HG03060 (cell line): ENCODE data around the gene APLN.

Experiments
- ATAC-seq: cut with Tn5 transposase; IDR thresholded peaks from one replicate; pipeline ENCODE4 v1.9.1; 2021; ENCODE audit warnings: low read depth, moderate number of reproducible peaks; ENCODE audit not compliant: unreplicated experiment

Gene APLN, protein sequence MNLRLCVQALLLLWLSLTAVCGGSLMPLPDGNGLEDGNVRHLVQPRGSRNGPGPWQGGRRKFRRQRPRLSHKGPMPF

DNA sequence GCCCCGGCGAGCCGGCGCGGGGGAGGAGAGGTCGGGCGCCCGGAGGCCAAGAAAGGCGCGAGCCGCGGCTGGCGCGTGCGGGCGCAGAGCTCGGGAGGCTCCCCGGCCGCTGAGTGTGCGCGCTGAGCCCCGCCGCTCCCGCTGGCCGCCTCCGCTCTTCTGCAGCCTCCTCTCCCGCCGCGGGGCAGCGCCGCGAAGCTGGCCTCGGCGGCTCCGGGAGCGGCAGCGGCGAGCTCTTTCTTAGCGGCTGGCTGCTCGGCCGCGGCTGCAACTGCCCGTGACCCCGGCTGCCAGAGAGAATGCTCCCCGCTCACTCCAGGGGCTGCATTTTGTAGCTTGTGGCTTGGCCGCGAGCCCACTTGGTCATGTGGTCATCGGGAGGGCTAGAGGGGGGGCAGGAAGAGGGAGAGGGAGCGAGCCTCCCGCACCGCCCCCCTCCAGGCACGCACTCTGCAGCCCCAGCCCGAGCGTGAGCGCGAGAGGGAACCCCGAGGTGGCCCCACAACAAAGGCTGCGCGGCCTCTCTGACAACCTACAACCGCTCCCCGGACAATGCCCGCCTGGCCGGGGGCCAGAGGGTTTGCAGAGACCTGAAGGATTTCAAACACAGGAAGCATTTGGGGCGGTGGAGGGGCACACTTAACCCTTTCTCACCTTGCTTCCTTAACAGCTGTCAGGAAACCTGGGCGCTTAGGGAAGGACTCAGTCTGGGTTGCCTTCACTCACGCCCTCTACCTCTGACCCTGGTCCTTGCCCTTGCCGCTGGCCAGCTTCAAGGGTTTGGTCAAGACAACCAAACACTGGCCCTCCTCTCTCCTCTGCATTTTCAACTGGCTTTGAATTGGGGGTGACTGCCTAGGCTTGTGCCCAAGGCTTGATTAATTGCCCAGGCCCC lies at the start of gene APLN:
Gene APLN, minus strand, starts transcription at position 305 of the 895 bp plus-strand sequence. CDS start 326 bp downstream, outside the sequence.
- no peak for ATAC-seq

DNA sequence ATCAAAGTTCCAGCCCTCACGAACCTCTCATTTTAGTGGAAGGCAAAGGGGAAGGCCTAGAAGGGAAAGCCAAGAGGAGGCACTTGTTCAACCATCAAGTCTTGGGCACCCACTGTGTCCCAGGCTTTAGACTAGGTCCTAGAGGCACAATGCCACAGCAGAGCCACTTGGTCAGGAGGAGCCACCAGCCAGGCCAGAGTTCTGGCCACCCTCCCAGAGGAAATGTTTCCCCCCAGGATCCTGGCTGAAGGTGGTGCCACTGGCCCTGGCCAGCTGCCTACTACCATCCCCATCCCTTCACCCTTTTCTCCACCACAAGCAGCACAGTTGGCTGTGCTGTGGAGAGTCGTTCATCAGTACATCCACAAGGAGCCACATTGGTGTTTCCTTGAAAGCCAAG lies 49.7 kb upstream of the APLN start:
- ATAC-seq = no peak

DNA sequence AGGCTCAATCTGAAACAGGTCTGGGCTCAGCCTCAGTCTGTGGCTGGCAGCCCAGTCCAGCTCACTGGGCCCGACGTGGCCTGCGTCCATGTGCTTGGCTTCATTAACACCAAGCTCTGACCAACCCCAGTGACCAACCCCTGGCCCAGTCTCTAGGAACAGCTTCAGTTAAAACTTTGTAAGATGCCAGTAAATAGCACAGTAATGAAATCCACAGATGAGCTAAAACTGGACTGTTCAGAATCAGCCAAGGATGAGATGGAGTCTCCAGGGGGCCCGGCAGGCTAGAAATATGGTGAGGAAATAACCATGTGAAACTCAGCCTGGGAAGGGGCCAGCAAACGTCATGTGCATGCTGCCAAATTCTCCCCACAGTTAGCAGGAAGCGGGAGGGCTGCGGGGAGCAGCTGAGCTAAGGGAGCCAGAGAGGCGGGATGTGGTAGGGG lies 46.9 kb upstream of the APLN start:
- no peak for ATAC-seq

DNA sequence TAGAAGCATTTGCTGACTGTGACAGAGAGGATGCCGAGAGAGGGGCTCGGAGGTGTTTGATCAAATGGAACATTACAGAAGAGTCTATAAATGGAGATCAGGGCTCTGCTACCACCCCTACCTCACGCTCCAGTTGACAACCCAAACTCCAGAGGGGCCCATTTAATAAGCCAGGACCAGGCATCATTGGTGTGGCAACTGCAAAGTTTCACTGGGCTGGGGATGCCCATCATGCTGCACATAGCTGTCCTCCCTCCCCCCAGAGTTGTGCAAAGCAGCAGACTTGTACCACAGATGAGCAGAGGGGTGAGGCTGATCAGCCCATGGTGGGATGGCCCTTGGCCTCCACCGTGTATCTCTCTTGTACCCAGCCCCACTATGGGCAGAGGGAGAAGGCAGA lies 45.8 kb upstream of the APLN start:
- ATAC-seq = no peak

DNA sequence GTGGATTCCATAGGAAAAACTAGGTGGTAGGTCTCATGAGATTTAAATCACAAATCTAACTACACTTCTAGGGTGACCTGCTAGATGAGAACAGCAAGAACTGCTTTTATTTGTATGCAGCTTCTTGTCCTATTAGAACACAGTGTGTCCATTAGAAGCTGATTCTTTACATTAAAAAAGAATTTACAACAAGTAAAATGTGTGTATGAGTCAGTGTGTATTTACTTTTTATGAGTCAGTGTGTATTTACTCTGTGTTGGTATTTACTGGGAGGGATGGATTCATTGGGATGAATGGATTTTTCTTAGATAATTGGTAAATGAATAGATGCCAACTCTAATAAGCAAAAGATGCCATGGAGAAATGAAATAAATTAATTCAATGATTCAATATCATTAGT lies 43.4 kb upstream of the APLN start:
- ATAC-seq = no peak

DNA sequence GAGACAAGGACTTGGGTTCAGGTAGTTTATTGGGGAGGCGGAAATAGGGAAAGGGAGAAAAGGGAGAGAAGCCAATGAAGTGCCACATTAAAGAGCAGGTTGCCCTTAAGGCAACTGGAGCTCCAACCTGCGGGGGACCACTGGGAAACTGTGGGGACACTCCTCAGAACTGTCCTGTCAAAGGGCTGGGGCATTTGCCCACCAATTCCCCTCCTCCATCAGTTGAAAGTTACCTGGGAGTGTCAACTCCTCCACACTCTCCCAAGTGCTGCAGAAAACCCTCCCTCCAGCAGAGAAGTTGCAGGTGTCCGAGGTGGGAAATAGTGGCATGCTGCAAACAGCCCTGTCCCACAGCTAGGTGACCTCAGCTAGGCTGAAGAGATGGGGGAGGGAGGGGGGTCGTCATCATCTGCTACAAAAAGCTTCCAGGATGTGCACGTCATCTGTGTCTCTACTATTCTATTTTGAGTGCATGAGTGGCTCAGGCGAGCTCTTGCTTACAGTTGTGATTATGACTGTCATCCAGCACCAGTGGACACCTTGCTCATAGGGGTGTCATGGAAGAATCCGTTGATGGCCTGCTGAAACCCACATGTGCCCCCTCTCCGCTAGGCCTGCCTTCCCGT lies 42.6 kb upstream of the APLN start:
- no peak for ATAC-seq

DNA sequence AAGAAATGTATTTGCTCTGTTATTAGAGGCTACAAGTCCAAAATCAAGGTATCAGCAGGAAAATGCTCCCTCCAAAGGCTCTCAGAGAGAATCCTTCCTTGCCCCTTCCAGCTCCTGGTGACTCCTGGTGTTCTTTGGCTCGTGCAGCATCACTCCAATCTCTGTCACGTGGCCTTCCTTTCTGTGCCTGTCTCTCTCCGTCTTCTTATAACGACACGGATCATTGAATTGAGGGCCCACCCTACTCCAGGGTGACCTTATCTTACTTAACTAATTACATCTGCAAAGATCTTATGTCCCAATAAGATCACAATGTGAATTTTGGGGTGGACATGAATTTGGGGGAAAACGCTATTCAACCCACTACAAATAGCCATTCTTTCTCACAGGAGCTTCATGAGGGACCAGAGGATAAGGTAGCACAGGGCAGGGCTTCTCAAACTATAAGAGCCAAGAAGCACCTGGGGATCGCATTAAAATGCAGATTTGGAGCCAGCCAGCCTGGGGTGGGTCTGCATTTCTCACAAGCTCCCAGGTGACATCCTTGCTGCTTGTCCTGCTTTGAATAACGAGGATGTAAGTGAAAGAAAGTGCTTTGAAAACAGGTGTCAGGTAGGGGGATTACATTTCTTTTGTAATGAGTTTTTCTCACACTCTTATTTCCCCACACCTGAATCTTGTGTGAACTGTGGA lies 41.9 kb upstream of the APLN start:
- no peak for ATAC-seq

DNA sequence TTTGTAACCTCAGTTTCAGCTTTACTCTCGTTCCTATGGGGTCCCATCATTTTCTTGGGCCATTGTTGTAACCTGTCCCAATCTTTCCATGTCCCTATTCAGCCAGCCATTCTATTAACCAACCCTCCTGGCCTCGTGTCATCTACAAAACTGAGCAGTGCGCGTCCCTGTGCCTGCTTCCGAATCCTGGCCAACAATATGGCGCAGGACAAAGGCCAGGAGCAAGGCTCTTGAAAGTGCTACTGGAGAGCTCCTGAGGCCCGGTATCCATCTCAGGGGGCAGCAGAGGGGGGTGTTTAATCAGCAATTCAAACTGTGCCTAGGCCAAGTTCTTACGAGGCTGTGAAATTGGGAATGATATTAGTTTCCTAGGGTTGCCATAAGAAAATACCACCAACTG lies 41.2 kb upstream of the APLN start:
- ATAC-seq = no peak

DNA sequence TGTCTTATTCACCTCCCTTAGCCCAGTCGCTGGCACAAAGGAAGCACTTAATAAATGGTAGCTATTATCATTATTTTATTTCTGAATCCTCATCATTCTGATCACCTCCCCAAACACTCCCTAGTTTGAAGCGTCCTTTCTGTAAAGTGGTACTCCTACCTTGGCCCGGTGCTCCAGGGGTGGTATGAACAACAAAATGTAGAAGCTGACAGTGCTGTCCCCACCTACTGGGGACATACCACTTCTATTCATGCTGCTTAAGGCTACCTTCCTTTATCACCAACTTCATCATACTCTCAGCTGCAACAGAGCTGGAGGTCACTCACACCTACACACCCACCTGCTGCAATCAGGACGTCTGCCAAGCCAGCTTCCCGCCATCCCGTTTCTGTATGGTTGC lies 40.8 kb upstream of the APLN start:
- ATAC-seq = no peak

DNA sequence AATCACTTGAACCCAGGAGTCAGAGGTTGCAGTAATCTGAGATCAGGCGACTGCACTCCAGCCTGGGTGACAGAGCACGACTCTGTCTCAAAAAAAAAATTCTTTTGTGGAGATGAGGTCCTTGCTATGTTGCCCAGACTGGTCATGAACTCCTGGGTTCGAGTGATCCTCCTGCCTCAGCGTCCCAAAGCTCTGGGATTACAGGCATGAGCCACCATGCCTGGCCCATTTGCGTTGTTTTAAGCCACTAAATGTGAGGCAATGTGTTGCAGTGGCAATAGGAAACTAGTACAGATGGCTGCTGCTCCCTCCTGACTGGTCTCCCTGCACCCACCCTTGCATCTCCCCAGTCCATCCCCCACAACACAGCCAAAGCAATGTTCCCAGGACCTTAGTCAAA lies 40.0 kb upstream of the APLN start:
- no peak for ATAC-seq

DNA sequence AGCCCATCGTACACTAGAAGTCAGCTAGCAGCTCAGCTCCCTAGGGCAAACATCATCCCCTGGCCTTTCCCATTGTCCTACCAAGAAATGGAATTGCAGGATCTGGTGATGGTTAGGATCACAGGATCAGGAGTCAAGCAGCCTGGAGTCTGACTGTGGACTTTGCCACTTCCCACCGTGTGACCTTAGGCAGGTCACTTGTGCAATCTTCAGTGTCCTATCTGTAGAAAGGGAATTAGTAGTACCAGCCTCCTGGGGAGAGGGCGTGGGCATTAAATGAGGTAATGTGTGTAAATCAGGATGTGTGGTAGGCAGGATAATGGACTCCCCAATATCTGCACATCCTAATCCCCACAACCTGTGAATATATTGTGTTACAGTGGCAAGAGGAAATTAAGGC lies 38.6 kb upstream of the APLN start:
- ATAC-seq = no peak

DNA sequence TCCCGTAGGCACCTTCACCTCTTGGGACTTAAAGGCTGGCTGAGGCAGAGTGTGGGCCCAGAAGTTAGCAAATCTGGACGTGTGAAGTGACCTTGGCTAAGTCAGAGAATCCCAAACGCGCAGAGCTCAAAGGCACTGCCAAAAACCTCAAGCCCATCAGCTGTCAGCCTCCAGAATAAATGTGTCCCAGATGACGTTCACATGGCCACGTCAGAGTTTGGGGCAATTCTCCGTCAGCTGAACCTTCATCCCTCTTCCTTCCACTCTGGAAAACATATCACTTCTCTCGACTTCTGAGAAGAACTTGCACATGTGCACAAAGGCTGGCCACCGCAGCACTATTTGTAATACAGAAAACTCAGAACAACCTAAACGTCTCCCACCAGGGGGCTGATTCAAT lies 35.7 kb upstream of the APLN start:
- no peak for ATAC-seq

DNA sequence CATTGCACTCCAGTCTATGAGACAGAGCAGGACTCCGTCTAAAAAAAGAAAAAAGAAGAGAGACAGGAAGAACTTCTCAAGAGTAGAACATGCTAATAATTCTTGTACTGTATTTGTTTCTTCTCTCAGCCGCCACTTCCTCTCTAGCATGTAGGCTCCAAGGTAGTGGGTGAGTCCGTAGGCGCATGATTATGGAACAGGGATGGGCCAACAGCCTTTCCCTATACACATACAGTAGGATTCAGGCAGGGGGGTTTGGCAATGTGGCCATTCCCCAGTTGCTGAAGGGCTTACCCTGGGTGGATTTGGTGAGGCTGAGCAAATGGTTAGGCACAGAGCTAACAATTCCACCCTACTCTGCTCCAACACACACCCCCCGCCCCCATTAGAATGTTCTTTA lies 35.0 kb upstream of the APLN start:
- ATAC-seq = no peak

DNA sequence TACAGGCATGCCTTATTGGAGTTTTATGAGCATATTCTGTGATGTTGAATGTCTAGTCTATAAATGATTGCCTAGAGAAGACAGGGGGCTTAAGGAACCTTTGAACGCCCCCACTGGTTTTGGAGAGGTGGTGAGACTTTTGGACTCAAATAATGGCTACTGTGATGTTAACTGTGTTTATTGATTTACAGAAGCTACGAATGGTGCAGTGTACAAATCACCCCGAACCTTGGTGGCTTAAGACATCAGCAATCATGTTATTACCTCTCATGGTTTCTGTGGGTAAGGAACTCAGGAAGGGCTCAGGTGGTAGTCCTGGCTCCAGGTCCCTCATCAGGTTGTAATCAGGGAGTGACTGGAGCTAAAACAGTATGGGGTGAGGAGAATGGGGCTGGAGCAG lies 33.3 kb upstream of the APLN start:
- ATAC-seq = no peak

DNA sequence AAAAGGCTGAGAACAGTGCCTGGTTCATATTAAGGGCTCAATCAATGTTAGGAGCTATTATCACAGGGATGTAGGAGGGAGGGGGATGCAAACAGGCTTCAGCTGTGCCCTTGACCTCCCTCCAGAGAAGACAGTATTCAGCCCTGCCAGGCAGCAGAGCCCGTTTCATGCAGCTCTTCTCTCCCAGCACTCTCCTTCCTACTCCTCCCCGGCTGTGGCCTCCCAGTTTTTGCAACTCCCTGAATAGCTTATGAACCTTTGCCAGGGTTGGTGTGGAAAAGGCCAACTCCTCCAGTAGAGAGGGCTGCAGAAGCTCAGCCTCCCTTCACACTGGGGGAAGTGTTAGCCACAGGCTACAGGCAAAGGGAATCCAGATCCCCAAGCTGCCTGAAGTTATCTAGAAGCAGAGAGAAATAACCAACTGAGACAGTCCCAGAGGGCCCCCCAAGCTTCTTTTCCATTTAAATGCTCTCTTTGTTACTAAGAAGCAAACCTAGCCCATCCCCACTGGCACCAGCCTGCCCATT lies 31.7 kb upstream of the APLN start:
- no peak for ATAC-seq

DNA sequence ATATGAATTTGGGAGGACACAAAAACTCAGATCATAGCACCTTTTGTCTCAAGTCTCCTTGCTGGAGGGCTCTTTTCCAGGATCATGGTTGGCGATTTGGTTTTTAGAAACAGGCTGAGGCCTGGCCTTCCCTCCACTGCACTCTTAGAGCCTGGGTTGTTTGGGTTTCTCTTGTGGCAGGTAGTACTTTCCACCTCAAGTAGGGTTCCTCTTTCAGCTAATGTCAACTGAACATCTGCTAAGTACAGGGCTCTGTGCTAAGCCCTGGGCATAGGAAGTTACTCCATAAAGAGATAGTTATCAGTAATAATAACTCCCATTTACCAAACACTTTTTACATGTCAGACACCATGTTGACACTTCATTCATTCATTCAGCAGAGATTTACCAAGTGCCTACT lies 28.2 kb upstream of the APLN start:
- ATAC-seq = no peak

DNA sequence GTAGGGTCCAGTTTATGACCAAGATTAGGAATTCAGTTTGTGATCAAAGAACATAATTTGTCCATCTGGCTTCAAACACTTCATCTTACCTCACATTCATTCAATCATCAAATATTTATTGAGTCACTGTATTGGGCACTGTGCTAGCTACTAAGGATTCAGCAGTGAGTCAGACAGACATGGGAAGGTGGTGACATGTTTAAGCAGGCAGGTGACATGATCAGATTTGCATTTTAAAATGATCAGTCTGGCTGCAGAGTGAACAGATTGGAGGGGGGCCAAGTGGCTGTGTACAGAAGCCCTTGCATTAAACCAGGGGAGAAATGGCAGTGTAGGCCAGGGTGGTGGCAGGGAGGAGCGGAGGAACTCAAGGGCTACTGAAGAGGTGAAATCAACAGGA lies 25.1 kb upstream of the APLN start:
- no peak for ATAC-seq

DNA sequence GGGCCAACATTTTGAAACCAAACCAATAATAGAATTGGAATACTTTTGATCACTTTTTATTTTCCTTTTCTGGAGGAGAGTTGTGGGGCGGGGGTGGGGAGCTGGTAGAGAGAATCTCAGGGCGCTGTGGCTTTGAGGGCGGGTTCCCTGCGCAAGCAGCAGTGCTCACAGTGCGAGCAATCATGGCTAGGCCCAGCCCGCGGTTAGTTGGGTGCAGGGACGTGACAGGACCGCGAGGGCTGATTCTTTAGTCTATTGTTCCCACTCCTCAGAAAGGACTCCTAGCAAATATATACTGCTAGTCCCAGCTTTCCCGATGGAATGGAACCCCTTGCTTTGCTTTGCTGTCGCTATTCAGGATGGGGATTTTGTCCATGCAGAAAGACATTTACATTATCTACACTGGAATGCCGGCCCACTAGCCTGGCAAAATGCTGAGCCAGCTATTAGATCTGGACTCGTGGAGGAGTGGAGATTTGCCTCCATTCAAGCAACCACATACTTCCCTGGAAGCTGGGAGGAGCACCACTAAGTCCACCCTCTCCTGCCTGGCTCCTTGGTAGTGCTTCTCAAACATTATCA lies 23.9 kb upstream of the APLN start:
- no peak for ATAC-seq

DNA sequence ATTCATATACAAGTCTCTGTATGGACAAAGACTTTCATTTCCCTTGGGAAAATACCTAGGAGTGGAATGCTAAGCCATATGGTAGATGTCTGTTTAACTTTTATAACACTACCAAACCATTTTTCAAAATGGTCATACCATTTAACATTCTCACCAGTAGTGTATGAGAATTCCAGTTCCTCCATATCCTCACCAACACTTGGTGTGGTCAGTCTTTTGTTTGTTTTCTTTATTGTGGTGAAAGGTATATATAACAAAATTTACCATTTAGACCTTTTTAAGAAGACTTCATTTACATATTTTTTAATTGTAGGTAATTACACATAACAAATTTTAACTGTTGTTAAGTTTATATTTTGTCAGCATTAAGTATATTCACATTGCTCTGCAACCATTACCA lies 12.7 kb upstream of the APLN start:
- ATAC-seq = no peak

DNA sequence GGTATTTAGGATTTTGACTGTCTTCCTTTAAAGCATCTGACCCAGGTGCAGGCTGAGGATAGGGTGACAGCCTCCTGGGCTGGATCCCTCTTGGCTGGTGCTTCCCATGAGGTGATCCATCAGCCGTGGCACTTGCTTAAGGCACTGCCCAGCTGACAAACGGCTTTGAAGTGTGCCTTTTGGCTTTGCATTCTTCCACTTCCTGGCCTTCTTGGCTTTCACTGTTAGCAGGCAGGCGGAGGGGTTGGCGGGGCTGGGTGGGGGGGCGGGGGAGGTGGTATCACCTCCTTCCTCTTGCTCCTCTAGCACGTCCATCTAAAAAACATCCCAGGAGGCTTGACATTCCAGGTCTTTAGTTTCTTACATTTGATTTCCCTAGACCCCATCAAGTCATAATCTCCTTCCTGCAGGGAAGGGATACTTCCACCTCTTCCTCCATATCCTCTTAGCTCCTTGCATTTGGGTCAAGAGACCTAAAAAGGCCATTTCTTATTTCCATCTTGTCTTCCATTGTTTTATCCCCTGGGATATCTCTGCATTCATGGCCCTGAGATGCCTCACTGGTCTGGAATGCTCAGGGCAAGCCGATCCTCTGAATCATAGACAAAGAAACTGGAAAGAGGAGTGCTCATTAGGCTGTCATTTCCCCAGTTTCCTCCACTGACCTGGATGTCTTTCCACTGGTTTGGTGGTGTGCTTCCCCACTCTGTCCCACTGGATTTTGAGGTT lies 11.3 kb upstream of the APLN start:
- no peak for ATAC-seq
